HK-2 (cell line): ENCODE data around the gene GTF2I.
"Not testable (repeated sequence)": the region's sequence is repeated elsewhere in the genome, so short reads cannot be mapped to it uniquely, and the experiment has no call there.

Experiments
- DNase-seq: peaks from one replicate; pipeline ENCODE4 v3.0.0-alpha.2; 2018; ENCODE audit not compliant: unreplicated experiment

GTF2I gene

GRCh38 chr7:74775111-74775510 is 117.6 kb downstream of the GTF2I start:
- DNase-seq = not testable (repeated sequence)

GRCh38 chr7:74779053-74779452 is 121.5 kb downstream of the GTF2I start:
- DNase-seq = not testable (repeated sequence)

GRCh38 chr7:74781746-74782145 is 124.2 kb downstream of the GTF2I start:
- not testable (repeated sequence) for DNase-seq

GRCh38 chr7:74783595-74783994 is 126.1 kb downstream of the GTF2I start:
- DNase-seq = not testable (repeated sequence)

- peak; percentile 92 for DNase-seq
Observed at GRCh38 chr7:74788369-74789150, 131.0 kb downstream of the GTF2I start.

- not testable (repeated sequence) for DNase-seq
Observed at GRCh38 chr7:74789200-74789736, 131.8 kb downstream of the GTF2I start.

- DNase-seq = not testable (repeated sequence)
Observed at GRCh38 chr7:74797848-74798622, 140.5 kb downstream of the GTF2I start.

GRCh38 chr7:74798644-74799043 is 141.1 kb downstream of the GTF2I start:
- DNase-seq = not testable (repeated sequence)
